MV-4-11 (cell line): Measurements from ENCODE around the gene TEKT2.

Experiments
- DNase-seq: peaks from one replicate; lab custom pipeline; 2025; lab: John Stamatoyannopoulos, UW

TEKT2 gene

DNA sequence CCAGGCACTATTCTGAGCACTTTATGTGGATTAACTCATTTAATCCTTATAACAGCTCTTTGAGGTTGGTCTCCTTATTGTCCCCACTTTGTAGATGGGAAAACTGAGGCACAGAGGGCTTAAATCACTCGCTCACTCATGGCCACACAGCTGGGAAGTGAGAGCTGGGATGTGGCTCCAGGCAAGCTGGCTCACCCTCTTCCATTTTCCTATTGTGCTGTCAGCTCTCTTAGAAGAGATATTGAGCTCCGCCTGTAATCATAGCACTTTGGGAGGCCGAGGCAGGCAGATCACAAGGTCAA lies 45.0 kb downstream of the TEKT2 start:
- DNase-seq, result no peak

DNA sequence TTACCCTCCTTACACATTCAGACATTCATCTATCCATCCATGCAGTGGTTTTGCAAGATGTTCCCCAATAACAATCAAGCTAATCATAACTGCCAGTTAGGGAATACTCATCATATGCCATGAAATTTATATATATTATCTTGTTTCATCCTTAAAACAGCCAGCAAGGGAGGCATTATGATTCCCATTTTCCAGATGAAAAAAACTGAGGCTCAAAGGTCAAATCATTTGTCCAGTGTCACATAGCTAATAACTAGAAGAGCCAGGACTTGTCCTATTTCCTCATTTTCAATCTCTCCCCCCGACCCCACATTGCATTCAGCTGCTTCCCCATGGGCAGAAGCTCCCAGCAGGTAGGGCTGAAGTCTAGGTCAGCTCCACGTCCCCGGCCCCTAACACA lies 48.1 kb downstream of the TEKT2 start:
- DNase-seq, result no peak

DNA sequence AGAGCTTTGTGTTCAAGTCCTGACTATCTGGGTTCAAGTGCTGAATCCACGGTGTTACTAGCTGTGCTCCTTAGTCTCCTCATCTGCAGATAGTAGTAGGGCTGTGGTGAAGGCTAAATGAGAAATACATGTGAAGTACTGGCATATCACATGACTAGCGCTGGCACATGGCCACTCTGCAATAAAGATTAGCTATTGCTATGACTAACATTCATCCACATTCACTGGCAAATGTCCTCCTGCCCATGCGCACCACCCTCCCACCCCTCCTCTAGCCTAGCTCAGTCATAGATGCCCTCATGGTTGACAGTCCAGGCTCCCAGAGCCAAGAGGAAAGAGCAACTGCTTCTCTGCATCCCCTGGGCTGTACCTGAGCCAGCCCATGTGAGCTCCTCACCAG lies 49.6 kb downstream of the TEKT2 start:
- DNase-seq, result peak; percentile 40

DNA sequence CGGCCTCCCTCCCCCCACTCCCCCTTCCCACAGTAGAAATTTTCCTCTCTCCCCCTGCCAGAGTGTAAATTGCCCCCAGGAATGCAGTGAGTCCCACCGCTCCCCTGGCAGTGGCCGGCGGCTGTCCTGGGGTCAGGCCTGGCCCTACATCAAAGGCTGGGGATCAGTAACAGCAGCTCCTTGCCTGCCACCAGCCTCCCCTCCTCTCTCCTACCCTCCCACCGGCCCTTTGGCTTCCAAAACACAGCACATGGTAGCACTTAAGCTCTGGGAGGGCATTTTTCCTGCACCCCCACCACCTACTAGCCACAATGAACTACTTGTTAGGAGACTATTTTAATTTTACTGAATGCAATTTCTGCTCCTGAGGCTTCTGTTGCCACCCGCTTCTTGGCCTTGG lies 50.1 kb downstream of the TEKT2 start:
- no peak for DNase-seq

DNA sequence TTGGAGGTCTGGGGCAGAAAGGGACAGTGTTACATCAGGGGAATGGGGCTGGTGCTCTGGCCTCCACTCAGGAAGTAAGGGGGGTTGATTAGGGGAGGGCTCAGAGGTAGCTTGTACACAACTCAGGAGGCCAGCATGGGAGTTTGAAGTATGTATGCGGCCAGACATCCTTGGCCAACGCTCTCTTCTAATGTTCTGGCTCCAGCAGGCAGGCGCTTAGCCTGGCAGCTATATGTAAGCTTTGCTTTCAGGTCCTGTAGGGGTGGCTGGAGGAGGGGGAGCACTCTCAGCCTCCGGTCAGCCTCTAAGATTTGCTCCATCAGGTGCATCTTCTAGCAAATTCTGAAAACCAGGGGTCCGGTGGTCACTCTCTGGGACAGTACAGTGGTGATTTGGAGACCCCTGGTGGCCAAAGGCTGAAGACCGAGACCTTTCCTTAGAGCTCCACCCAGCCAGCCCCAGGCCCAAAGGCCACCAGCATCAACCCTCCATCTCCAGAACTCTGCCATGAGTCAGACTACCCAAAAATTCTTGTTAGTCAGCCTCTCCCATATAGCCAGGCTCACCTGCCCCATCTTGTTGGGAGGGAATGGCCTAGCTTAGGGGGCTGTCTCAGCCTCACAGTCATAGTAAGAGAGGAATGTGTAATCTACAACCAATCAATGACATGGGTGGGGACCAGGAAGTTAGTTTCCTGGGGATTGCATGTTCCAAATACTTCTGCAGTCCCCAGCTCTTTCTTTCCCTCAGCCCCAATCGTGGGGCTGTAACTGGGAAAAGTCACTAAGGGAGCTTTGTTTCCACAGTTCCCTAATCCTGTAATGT lies 50.8 kb downstream of the TEKT2 start:
- DNase-seq, result peak; percentile 35

DNA sequence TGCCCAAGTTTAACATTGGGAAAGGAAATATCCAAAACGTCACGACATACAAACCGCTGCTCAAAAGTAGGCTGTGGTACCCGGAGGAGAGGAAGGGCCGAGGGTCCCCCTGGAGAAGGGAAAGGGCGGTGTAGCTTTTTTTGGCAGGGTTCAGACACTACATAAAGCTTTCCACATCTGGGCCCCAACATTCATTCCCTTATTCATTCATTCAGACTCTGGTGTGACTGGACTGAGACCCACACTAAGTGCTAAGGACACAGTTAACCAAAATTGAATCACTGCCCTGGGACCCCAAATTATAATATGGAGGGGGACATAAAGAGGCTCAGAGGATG lies 51.4 kb downstream of the TEKT2 start:
- no peak for DNase-seq

DNA sequence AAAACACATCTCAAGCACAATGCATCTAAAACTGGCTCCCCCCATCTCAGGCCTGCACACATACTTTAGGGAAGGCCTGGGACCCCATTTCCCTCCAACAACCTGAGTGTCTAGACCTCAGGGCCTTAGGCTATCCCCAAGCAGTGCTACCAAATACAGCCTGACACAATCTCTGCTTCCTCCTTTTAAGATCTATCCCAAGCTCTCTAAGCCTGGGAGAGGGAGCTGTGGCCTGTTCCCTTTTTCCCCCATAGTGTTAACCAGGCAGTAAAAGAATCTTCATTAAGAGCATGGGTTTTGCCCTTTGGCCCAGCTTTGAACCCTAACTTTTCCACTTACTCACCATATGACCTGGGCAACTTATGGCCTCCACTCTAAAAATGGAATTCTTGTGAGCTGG lies 51.9 kb downstream of the TEKT2 start:
- no peak for DNase-seq

DNA sequence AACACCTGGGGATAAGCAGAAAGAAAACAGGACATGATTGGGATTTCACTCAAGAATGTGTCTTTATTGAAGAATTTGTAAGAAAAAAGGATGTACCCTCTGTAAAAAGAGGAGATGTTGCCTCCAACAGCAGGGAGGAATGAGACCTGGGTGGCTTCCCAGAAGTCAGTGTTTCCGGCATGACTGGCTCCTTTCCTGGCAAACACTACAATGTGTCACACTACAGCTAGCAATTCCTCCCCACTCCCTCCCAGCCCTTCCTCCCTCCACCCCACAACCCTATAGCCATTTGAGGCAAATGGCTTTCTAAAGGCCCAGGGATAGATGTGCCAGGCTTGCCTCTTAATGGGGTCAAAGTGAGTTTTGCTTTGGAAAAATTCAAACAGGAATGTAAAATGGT lies 52.6 kb downstream of the TEKT2 start:
- no peak for DNase-seq

DNA sequence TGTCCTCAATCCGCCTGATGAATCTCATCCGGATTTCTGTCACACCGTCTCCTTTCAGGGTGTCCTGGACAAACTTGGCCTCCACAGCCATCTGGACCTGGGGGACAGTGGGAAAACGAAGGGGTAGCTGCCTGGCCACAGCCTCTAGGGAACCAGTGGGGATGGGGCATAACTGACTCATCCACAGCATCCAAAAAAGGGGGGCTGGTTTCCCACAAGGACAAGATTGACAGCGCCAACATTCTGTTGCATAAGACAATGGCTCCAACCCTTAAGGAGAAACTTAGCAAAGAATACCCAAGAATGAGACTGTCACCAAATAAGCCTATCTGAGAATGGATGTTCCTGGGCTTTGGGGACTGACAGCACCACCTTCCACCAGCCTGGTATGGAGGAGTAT lies 53.3 kb downstream of the TEKT2 start:
- DNase-seq, result no peak

DNA sequence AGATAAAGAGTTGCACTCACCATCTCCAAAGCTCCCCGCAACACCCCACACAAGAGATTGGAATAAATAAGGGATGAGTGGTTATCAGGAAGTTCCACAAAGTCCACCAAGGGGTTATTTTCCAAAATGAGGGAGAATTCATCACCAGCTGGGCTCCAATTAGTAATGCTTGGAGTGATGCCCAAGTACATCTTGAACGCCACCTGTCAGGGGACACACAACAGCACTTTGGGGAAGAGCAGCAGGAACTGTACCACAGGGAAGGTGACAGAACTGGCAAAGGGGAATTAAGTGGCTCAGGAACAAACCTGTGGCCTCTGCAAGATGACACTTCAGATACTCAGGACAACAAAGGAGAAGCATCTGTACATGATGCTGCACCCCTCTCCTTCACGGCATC lies 53.9 kb downstream of the TEKT2 start:
- no peak for DNase-seq
